ENCODE results near the gene SIRPG. TPM values are rescaled to one million over a fixed set of nuclear protein-coding genes. Genes with fewer than 3 reads are reported as not detected.
"Not testable (repeated sequence)": the region's sequence is repeated elsewhere in the genome, so short reads cannot be mapped to it uniquely, and the experiment has no call there.

The SIRPG gene
- total RNA-seq = not detected in 2 replicates

- no peak for DNase-seq (ENCODE audit: low read depth in 2 of 2)
Measured at GRCh38 chr20:1657556-1658334, at the start of gene SIRPG. SIRPG (minus strand) TSS chr20:1657779; CDS start chr20:1657714, 65 bp downstream.

- not testable (repeated sequence) for DNase-seq (ENCODE audit: low read depth in 2 of 2)
Measured at GRCh38 chr20:1706887-1707286, 49.3 kb upstream of the SIRPG start.

GRCh38 chr20:1706079-1706478, 48.5 kb upstream of the SIRPG start:
- no peak for DNase-seq (ENCODE audit: low read depth in 2 of 2)

GRCh38 chr20:1702855-1703254, 45.3 kb upstream of the SIRPG start:
- no peak for DNase-seq (ENCODE audit: low read depth in 2 of 2)

- DNase-seq (ENCODE audit: low read depth in 2 of 2) = no peak
Measured at GRCh38 chr20:1702328-1702727, 44.7 kb upstream of the SIRPG start.

- no peak for DNase-seq (ENCODE audit: low read depth in 2 of 2)
Measured at GRCh38 chr20:1700990-1701389, 43.4 kb upstream of the SIRPG start.

GRCh38 chr20:1697592-1697991, 40.0 kb upstream of the SIRPG start:
- no peak for DNase-seq (ENCODE audit: low read depth in 2 of 2)

- DNase-seq (ENCODE audit: low read depth in 2 of 2) = no peak
Measured at GRCh38 chr20:1696521-1697209, 39.1 kb upstream of the SIRPG start.

GRCh38 chr20:1694672-1695071, 37.1 kb upstream of the SIRPG start:
- DNase-seq (ENCODE audit: low read depth in 2 of 2) = no peak

GRCh38 chr20:1693427-1693826, 35.8 kb upstream of the SIRPG start:
- no peak for DNase-seq (ENCODE audit: low read depth in 2 of 2)

- no peak for DNase-seq (ENCODE audit: low read depth in 2 of 2)
Measured at GRCh38 chr20:1689721-1690120, 32.1 kb upstream of the SIRPG start.

GRCh38 chr20:1688886-1689538, 31.4 kb upstream of the SIRPG start:
- no peak for DNase-seq (ENCODE audit: low read depth in 2 of 2)

GRCh38 chr20:1687053-1687452, 29.5 kb upstream of the SIRPG start:
- no peak for DNase-seq (ENCODE audit: low read depth in 2 of 2)

GRCh38 chr20:1686151-1686748, 28.7 kb upstream of the SIRPG start:
- DNase-seq (ENCODE audit: low read depth in 2 of 2) = no peak

GRCh38 chr20:1685304-1686052, 27.9 kb upstream of the SIRPG start:
- no peak for DNase-seq (ENCODE audit: low read depth in 2 of 2)

GRCh38 chr20:1684872-1685271, 27.3 kb upstream of the SIRPG start:
- DNase-seq (ENCODE audit: low read depth in 2 of 2) = no peak

- DNase-seq (ENCODE audit: low read depth in 2 of 2) = no peak
Measured at GRCh38 chr20:1676650-1677049, 19.1 kb upstream of the SIRPG start.

- DNase-seq (ENCODE audit: low read depth in 2 of 2) = no peak
Measured at GRCh38 chr20:1674990-1675780, 17.6 kb upstream of the SIRPG start.

GRCh38 chr20:1674361-1674760, 16.8 kb upstream of the SIRPG start:
- DNase-seq (ENCODE audit: low read depth in 2 of 2) = no peak

- no peak for DNase-seq (ENCODE audit: low read depth in 2 of 2)
Measured at GRCh38 chr20:1673424-1673823, 15.8 kb upstream of the SIRPG start.

GRCh38 chr20:1672728-1673127, 15.1 kb upstream of the SIRPG start:
- DNase-seq (ENCODE audit: low read depth in 2 of 2) = no peak
